Activated CD8-positive, alpha-beta memory T cell treated with anti-CD3 and anti-CD28 coated beads, Interleukin-2, amount 10 ng/mL, durations not matched to agents 7 days and 5 days (primary cell): ENCODE measurements around the gene NHLRC2. TPM values are rescaled to one million over a fixed set of nuclear protein-coding genes. Genes with fewer than 3 reads are reported as not detected.

Source experiments
- ATAC-seq: fragments of 150-1000 bp; cut with Tn5 transposase; one replicate; pipeline ENCODE4 v1.10.0; 2021; ENCODE audit warnings: moderate library complexity
- CTCF ChIA-PET: fragments of 350-600 bp; sonication (Branson Sonifier 250); formaldehyde crosslinking; loops from one replicate; lab custom pipeline; 2021; ENCODE audit warnings: antibody characterized with exemption; lab: Charles Lee
- DNase-seq: peaks from one replicate; pipeline ENCODE4 v3.0.0-alpha.2; 2020
- H3K27ac Mint-ChIP-seq: one replicate; pipeline ENCODE4 v1.8.0; 2021; ENCODE audit warnings: mild to moderate bottlenecking, mixed read lengths
- H3K27me3 Mint-ChIP-seq: one replicate; pipeline ENCODE4 v1.8.0; 2021; ENCODE audit warnings: mixed read lengths
- H3K36me3 Mint-ChIP-seq: one replicate; pipeline ENCODE4 v1.8.0; 2021; ENCODE audit warnings: mild to moderate bottlenecking, mixed read lengths
- H3K4me1 Mint-ChIP-seq: one replicate; pipeline ENCODE4 v1.8.0; 2021; ENCODE audit warnings: mixed read lengths
- H3K4me3 Mint-ChIP-seq: one replicate; pipeline ENCODE4 v1.8.0; 2021; ENCODE audit warnings: mild to moderate bottlenecking, moderate library complexity, mixed read lengths
- H3K9me3 Mint-ChIP-seq: one replicate; pipeline ENCODE4 v1.8.0; 2022; ENCODE audit warnings: low read depth, mixed read lengths
- total RNA-seq, 2 experiments: library from RNA; stranded (reverse); gene quantifications; one replicate each; pipeline ENCODE4 v1.2.3, GENCODE V29; 2021

NHLRC2 gene
- total RNA-seq, 2 experiments from 2014 or later: 35.7 to 36.4 TPM

DNA sequence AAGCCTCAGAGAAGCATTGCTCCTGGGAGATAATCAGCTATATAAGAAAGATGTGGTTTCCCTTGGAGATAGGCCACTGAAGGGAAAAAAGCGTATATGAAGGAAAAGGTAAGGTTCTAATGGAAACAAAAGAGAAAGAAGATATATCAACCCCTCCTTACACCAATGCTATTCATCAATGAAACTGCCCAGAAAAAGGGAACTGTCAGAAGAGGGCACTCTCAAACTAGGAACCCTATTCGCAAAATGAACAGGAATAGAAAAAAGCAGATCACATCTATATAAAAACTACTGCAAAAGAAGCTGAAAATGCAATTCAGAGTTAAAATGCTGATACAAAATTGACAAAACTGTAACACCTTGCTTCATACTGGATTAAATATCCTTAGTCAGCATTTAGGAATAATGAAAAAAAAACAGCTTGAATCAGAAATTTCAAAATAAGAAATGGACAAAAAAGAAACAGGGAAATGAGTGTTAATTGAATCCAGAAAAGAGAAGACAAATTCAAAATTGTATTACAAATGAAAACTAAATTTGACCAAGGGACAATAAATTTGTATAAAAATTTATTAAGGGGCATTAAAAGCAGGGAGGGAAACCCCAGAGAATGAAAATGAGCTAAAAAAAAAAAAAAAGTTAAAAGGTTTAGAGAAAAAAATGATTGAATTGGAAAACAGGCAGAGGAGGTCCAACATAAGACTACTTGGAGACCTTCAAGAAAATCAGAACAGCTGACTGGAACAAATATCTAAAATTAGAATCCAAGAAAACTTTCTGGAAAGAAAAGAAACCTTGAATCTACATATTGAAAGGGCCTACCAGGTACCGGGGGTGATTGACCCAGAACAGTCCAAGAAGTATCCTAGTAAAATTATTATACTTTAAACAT is 17.9 kb downstream of the NHLRC2 start:
- CTCF ChIA-PET: interaction anchor here (0.8 to 1.4 kb wide), 5 partner anchors 18 to 231 kb away, joined by 3 to 6 read pairs (median 3); partner anchors contain the start of gene DCLRE1A
- Mint-ChIP-seq H3K4me3 (no peak overlapping the region), H3K4me1 (peaks cover 2% of the 10 kb centered on the region), H3K36me3 (peaks cover 50% of the 10 kb centered on the region), H3K27me3 (no peaks in the 10 kb centered on the region), H3K27ac (no peak overlapping the region), H3K9me3 (peaks cover 3% of the 10 kb centered on the region)
- DNase-seq (no peak), ATAC-seq (no peak)

- H3K27ac Mint-ChIP-seq: no peak overlapping the region
- no peak overlapping the region for H3K4me3 Mint-ChIP-seq
- no peak for ATAC-seq
- H3K27me3 Mint-ChIP-seq: no peaks in the 10 kb centered on the region
- CTCF ChIA-PET: no interaction called here
- peaks cover 46% of the 10 kb centered on the region for H3K36me3 Mint-ChIP-seq
- peaks cover 3% of the 10 kb centered on the region for H3K9me3 Mint-ChIP-seq
- H3K4me1 Mint-ChIP-seq: peaks cover 2% of the 10 kb centered on the region
- no peak for DNase-seq
Measured at GRCh38 chr10:113875212-113875611, 20.8 kb downstream of the NHLRC2 start.

GRCh38 chr10:113876461-113876860 is 22.0 kb downstream of the NHLRC2 start:
- no peak for DNase-seq
- H3K4me1 Mint-ChIP-seq: peaks cover 2% of the 10 kb centered on the region
- peaks cover 3% of the 10 kb centered on the region for H3K9me3 Mint-ChIP-seq
- CTCF ChIA-PET: no interaction called here
- no peaks in the 10 kb centered on the region for H3K27me3 Mint-ChIP-seq
- H3K27ac Mint-ChIP-seq: no peak overlapping the region
- no peak overlapping the region for H3K4me3 Mint-ChIP-seq
- peaks cover 46% of the 10 kb centered on the region for H3K36me3 Mint-ChIP-seq
- ATAC-seq: no peak

DNA sequence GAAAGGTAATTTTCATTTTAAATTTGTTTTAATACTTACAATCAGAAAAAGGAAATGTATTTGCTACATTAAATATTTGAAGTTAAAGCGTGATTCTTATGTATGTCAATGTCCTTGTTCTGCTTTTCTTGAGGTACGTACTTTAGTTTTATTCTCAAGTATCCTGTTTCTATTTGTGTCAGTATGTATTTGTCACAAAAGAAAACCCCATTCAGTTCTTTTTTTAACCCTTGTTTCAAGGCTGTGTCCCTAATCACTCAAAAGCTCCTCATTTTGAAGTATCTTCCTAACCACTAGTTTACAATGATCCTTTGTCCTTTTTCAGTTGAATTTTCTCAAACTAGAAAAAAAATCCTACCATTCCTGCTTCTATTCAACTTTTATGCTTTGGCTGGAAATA is 25.2 kb downstream of the NHLRC2 start:
- H3K9me3 Mint-ChIP-seq: no peaks in the 10 kb centered on the region
- no peak for DNase-seq

DNA sequence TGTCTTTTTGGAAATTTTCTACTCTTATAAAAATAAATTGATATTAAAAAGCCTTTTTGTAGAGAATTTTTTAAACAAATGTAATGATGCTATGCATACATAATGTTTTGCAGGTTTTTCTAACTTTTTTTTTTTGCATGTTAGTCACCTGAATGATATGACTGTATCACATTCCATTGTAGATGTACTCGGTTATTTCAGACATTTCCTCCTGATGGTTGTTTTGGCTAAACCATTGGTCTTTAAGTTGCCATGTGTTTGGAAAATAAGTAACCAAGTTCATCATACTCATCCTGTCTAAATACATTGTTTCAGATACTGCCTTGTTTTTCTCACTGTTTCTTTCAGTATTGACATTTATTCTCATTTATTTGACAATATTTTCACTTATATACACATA is 25.8 kb downstream of the NHLRC2 start:
- Mint-ChIP-seq H3K36me3 (peaks cover 51% of the 10 kb centered on the region), H3K4me3 (no peak overlapping the region), H3K4me1 (peaks cover 16% of the 10 kb centered on the region), H3K27ac (no peak overlapping the region), H3K9me3 (no peaks in the 10 kb centered on the region), H3K27me3 (no peaks in the 10 kb centered on the region)
- CTCF ChIA-PET: no interaction called here
- ATAC-seq (no peak), DNase-seq (no peak)

More for the DNA sequence above, 25.2 kb downstream of the NHLRC2 start:
- peaks cover 16% of the 10 kb centered on the region for H3K4me1 Mint-ChIP-seq
- ATAC-seq: no peak
- H3K27ac Mint-ChIP-seq: no peak overlapping the region
- H3K36me3 Mint-ChIP-seq: peaks cover 50% of the 10 kb centered on the region
- CTCF ChIA-PET: no interaction called here
- H3K4me3 Mint-ChIP-seq: no peak overlapping the region
- H3K27me3 Mint-ChIP-seq: no peaks in the 10 kb centered on the region

DNA sequence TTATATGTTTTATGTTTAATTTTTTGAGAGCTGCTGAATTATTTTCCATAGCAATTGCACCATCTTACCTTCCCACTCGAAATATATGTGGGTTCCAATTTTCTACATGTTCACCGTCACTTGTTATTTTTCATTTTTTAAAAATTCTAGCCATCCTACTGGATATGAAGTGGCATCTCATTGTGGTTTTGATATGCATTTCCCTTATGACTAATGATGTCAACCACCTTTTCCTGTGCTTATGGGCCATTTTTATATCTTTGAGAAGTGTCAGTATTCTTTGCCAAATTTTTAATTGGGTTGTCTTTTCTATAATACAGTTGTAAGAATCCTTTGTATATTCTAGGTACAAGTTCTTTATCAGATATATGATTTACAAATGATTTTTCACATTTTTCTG is 27.8 kb downstream of the NHLRC2 start:
- no peak overlapping the region for H3K27ac Mint-ChIP-seq
- CTCF ChIA-PET: no interaction called here
- no peaks in the 10 kb centered on the region for H3K9me3 Mint-ChIP-seq
- DNase-seq: no peak
- peaks cover 60% of the 10 kb centered on the region for H3K36me3 Mint-ChIP-seq
- peaks cover 16% of the 10 kb centered on the region for H3K4me1 Mint-ChIP-seq
- no peaks in the 10 kb centered on the region for H3K27me3 Mint-ChIP-seq
- no peak overlapping the region for H3K4me3 Mint-ChIP-seq
- ATAC-seq: no peak

GRCh38 chr10:113889911-113890310 is 35.5 kb downstream of the NHLRC2 start:
- Mint-ChIP-seq H3K27ac (no peak overlapping the region), H3K4me3 (no peak overlapping the region), H3K9me3 (no peaks in the 10 kb centered on the region), H3K27me3 (no peaks in the 10 kb centered on the region), H3K4me1 (peaks cover 4% of the 10 kb centered on the region), H3K36me3 (peaks cover 42% of the 10 kb centered on the region)
- DNase-seq: no peak
- no peak for ATAC-seq
- CTCF ChIA-PET: no interaction called here

GRCh38 chr10:113890769-113891168 is 36.3 kb downstream of the NHLRC2 start:
- H3K4me1 Mint-ChIP-seq: peaks cover 4% of the 10 kb centered on the region
- ATAC-seq (no peak), DNase-seq (no peak)
- peaks cover 40% of the 10 kb centered on the region for H3K36me3 Mint-ChIP-seq
- H3K27me3 Mint-ChIP-seq: no peaks in the 10 kb centered on the region
- no peak overlapping the region for H3K27ac Mint-ChIP-seq
- CTCF ChIA-PET: no interaction called here
- H3K4me3 Mint-ChIP-seq: no peak overlapping the region
- H3K9me3 Mint-ChIP-seq: no peaks in the 10 kb centered on the region

DNA sequence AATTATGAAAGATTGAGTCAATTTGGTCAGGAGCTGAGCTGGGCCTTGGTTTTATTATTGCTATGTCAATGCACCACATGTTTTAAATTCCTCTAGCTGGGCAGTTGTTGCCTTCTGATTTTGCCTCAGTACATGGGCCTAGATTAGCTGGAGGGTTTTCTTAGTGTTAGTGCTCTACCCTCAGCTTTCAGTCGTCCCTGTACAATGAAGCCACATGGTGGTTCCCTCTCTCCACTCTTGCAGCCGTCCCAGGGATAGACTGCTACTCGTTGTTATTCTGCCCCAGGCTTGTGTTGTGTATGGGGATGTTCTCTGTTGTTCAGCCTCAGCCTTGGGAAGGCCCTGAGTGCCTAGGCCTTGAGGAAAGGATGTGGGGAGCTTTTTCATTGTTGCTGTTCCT is 37.0 kb downstream of the NHLRC2 start:
- no peaks in the 10 kb centered on the region for H3K27me3 Mint-ChIP-seq
- CTCF ChIA-PET: no interaction called here
- H3K4me1 Mint-ChIP-seq: peaks cover 4% of the 10 kb centered on the region
- ATAC-seq (no peak), DNase-seq (no peak)
- peaks cover 35% of the 10 kb centered on the region for H3K36me3 Mint-ChIP-seq
- no peak overlapping the region for H3K27ac Mint-ChIP-seq
- H3K9me3 Mint-ChIP-seq: no peaks in the 10 kb centered on the region
- H3K4me3 Mint-ChIP-seq: no peak overlapping the region

- CTCF ChIA-PET: no interaction called here
- peaks cover 4% of the 10 kb centered on the region for H3K4me1 Mint-ChIP-seq
- H3K27ac Mint-ChIP-seq: no peak overlapping the region
Measured at GRCh38 chr10:113893570-113893969, 39.1 kb downstream of the NHLRC2 start.

GRCh38 chr10:113894581-113894980 is 40.1 kb downstream of the NHLRC2 start:
- H3K9me3 Mint-ChIP-seq: no peaks in the 10 kb centered on the region
- no peak overlapping the region for H3K27ac Mint-ChIP-seq
- peaks cover 21% of the 10 kb centered on the region for H3K36me3 Mint-ChIP-seq
- peaks cover 4% of the 10 kb centered on the region for H3K4me1 Mint-ChIP-seq
- DNase-seq (no peak), ATAC-seq (no peak)
- H3K27me3 Mint-ChIP-seq: no peaks in the 10 kb centered on the region
- no peak overlapping the region for H3K4me3 Mint-ChIP-seq
- CTCF ChIA-PET: no interaction called here

More at GRCh38 chr10:113893570-113893969, 39.1 kb downstream of the NHLRC2 start:
- H3K9me3 Mint-ChIP-seq: no peaks in the 10 kb centered on the region
- H3K4me3 Mint-ChIP-seq: no peak overlapping the region
- no peak for ATAC-seq
- no peaks in the 10 kb centered on the region for H3K27me3 Mint-ChIP-seq
- no peak for DNase-seq
- peaks cover 22% of the 10 kb centered on the region for H3K36me3 Mint-ChIP-seq

DNA sequence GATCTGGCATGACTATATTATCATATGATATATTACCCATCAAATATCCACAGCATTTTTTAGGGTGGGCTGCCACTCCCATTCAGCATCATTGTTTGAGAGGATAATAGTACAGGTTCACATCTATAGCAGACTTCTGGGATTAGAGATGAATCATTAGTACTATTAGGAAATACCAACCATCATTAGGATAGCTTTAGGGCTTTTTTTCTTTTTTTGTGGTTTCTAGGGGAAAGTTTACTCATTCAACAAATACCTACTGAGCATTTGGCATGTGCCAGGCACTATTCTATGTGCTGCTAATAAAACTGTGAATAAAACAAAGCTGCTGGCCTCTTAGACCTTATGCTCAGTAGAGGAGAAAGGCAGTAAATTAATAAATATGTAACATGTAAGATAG is 40.6 kb downstream of the NHLRC2 start:
- H3K27me3 Mint-ChIP-seq: no peaks in the 10 kb centered on the region
- no peak for ATAC-seq
- peaks cover 19% of the 10 kb centered on the region for H3K36me3 Mint-ChIP-seq
- CTCF ChIA-PET: no interaction called here
- H3K9me3 Mint-ChIP-seq: no peaks in the 10 kb centered on the region
- no peak overlapping the region for H3K27ac Mint-ChIP-seq
- peaks cover 4% of the 10 kb centered on the region for H3K4me1 Mint-ChIP-seq
- H3K4me3 Mint-ChIP-seq: no peak overlapping the region
- no peak for DNase-seq

- Mint-ChIP-seq H3K27me3 (no peaks in the 10 kb centered on the region), H3K4me3 (no peak overlapping the region), H3K36me3 (peaks cover 28% of the 10 kb centered on the region), H3K4me1 (peaks cover 5% of the 10 kb centered on the region), H3K9me3 (no peaks in the 10 kb centered on the region), H3K27ac (no peak overlapping the region)
- DNase-seq: no peak
- CTCF ChIA-PET: no interaction called here
- ATAC-seq: no peak
Measured at GRCh38 chr10:113897693-113898618, 43.5 kb downstream of the NHLRC2 start.
